ENCODE measurements around the gene RAB23. TPM values are rescaled to one million over a fixed set of nuclear protein-coding genes. Genes with fewer than 3 reads are reported as not detected.

Gene RAB23
- total and polyA plus RNA-seq, 2 donors (not counting 1 experiment from before 2014, with no cell fraction given), result 0.12 to 0.94 TPM

GRCh38 chr6:57221191-57221935 lies 744 bp downstream of the RAB23 start:
- Mint-ChIP-seq H3K4me1 (peaks cover 15% of the 10 kb centered on the region), H3K27me3 (peaks cover 19% of the 10 kb centered on the region), H3K9me3 (ENCODE audit: insufficient read depth) (no peaks in the 10 kb centered on the region), H3K4me3 (peak overlapping the region; percentile 93), H3K27ac (peak overlapping the region; percentile 85)
- TF ChIP-seq EZH2 (IDR thresholded peaks at IDR 0.05; ENCODE audit: borderline replicate concordance, insufficient read depth, low read depth, low read length, poor library complexity, severe bottlenecking) (no peak), CTCF (IDR thresholded peaks at IDR 0.05) (peak; percentile 59)
- Histone ChIP-seq H3K27me3 (replicated peaks in 1 of 4; ENCODE audit: control extremely low read depth in 1 of 4, control insufficient read depth in 3 of 4, insufficient read depth in 4 of 4, low read length in 3 of 4) (peaks cover 0 to 15% (median 4%) of the 10 kb centered on the region in 4 experiments), H3K27ac (ENCODE audit: low read length in 2 of 2) (peak overlapping the region in 1 of 2 donors; percentile 46), H2AFZ (ENCODE audit: insufficient read depth, low read depth, low read length, poor library complexity, severe bottlenecking) (peak overlapping the region; percentile 96), H3K79me2 (ENCODE audit: control insufficient read depth, insufficient read depth, low read length) (no peaks in the 10 kb centered on the region), H3K9ac (ENCODE audit: low read length) (peak overlapping the region; percentile 80), H3K9me3 (ENCODE audit: control extremely low read depth in 1 of 3, control insufficient read depth in 2 of 3, insufficient read depth in 1 of 3, low read length in 2 of 3) (no peaks in the 10 kb centered on the region), H3K36me3 (replicated peaks in 1 of 2; ENCODE audit: control extremely low read depth in 1 of 2, control insufficient read depth in 1 of 2, extremely low read depth in 1 of 2, insufficient read depth in 2 of 2, low read length in 1 of 2) (no peaks in the 10 kb centered on the region), H4K20me1 (ENCODE audit: control insufficient read depth, insufficient read depth, low read length, poor library complexity, severe bottlenecking) (no peaks in the 10 kb centered on the region), H3K4me1 (ENCODE audit: control insufficient read depth in 2 of 2, insufficient read depth in 2 of 2, low read length in 2 of 2) (peaks cover 10 to 13% of the 10 kb centered on the region in 2 donors), H3K4me3 (ENCODE audit: control extremely low read depth in 1 of 5, extremely low read depth in 1 of 5, insufficient read depth in 1 of 5, low read depth in 2 of 5, low read length in 4 of 5) (peak overlapping the region; percentile 76 to 95 (median 90)), H3K4me2 (replicated peaks; ENCODE audit: low read depth, low read length, poor library complexity, severe bottlenecking) (peak overlapping the region; percentile 78)
- ATAC-seq (ENCODE audit: low read depth), result peak; percentile 63
- WGBS (ENCODE audit: insufficient coverage), result under 1% methylated on average over 35 of the region's 38 CpGs
- DNase-seq, result peak; percentile 66
- CTCF ChIA-PET, result interaction anchor here (0.7 to 1.6 kb wide), 3 partner anchors 36 to 317 kb away, joined by 3 to 9 read pairs (median 6); partner anchors contain the start of gene PRIM2
- intact Hi-C loops (cut with micrococcal nuclease), result no loop called here
- POLR2A ChIA-PET, result interaction anchor here (1.4 kb wide), 1 partner anchor 49 kb away, joined by 4 read pairs; the partner anchor contains the start of gene BAG2

- H3K4me1 Mint-ChIP-seq, result peaks cover 15% of the 10 kb centered on the region
- peaks cover 15% of the 10 kb centered on the region for H3K27me3 Mint-ChIP-seq
- no peaks in the 10 kb centered on the region for H3K9me3 ChIP-seq (ENCODE audit: control extremely low read depth in 1 of 3, control insufficient read depth in 2 of 3, insufficient read depth in 1 of 3, low read length in 2 of 3)
- DNase-seq (no peak), ATAC-seq (ENCODE audit: low read depth) (no peak)
- intact Hi-C loops (cut with micrococcal nuclease), result no loop called here
- H3K27ac ChIP-seq (ENCODE audit: low read length in 2 of 2), result no peak overlapping the region
- peaks cover 0 to 15% (median 4%) of the 10 kb centered on the region in 4 experiments for H3K27me3 ChIP-seq (replicated peaks in 1 of 4; ENCODE audit: control extremely low read depth in 1 of 4, control insufficient read depth in 3 of 4, insufficient read depth in 4 of 4, low read length in 3 of 4)
- H3K9ac ChIP-seq (ENCODE audit: low read length), result no peak overlapping the region
- 100% methylated on average over 1 of the region's 2 CpGs for WGBS (ENCODE audit: insufficient coverage)
- no peak overlapping the region for H3K4me2 ChIP-seq (replicated peaks; ENCODE audit: low read depth, low read length, poor library complexity, severe bottlenecking)
- peaks cover 10 to 13% of the 10 kb centered on the region in 2 donors for H3K4me1 ChIP-seq (ENCODE audit: control insufficient read depth in 2 of 2, insufficient read depth in 2 of 2, low read length in 2 of 2)
- no peaks in the 10 kb centered on the region for H3K36me3 ChIP-seq (replicated peaks in 1 of 2; ENCODE audit: control extremely low read depth in 1 of 2, control insufficient read depth in 1 of 2, extremely low read depth in 1 of 2, insufficient read depth in 2 of 2, low read length in 1 of 2)
- no peak overlapping the region for H3K4me3 ChIP-seq (ENCODE audit: control extremely low read depth in 1 of 5, extremely low read depth in 1 of 5, insufficient read depth in 1 of 5, low read depth in 2 of 5, low read length in 4 of 5)
- ChIA-PET POLR2A (no interaction called here), CTCF (no interaction called here)
- TF ChIP-seq CTCF (IDR thresholded peaks at IDR 0.05), result no peak
- TF ChIP-seq EZH2 (IDR thresholded peaks at IDR 0.05; ENCODE audit: borderline replicate concordance, insufficient read depth, low read depth, low read length, poor library complexity, severe bottlenecking), result no peak
- H3K4me3 Mint-ChIP-seq, result peak overlapping the region; percentile 33
- H3K9me3 Mint-ChIP-seq (ENCODE audit: insufficient read depth), result no peaks in the 10 kb centered on the region
- no peak overlapping the region for H3K27ac Mint-ChIP-seq
- H3K79me2 ChIP-seq (ENCODE audit: control insufficient read depth, insufficient read depth, low read length), result no peaks in the 10 kb centered on the region
- no peaks in the 10 kb centered on the region for H4K20me1 ChIP-seq (ENCODE audit: control insufficient read depth, insufficient read depth, low read length, poor library complexity, severe bottlenecking)
- no peak overlapping the region for H2AFZ ChIP-seq (ENCODE audit: insufficient read depth, low read depth, low read length, poor library complexity, severe bottlenecking)
Measured at GRCh38 chr6:57220083-57220703, 1.9 kb downstream of the RAB23 start.
